Naive thymus-derived CD8-positive, alpha-beta T cell (primary cell): ENCODE data around the gene KIF17. TPM values are rescaled to one million over a fixed set of nuclear protein-coding genes. Genes with fewer than 3 reads are reported as not detected.

Experiments
- ATAC-seq, 2 donors: fragments of 150-1000 bp; cut with Tn5 transposase in 1 of 2; sonication (Bioruptor Pico), chemical (Tn5 transposase) in 1 of 2; 1 replicate in 1 of 2; 2 replicates in 1 of 2; pipeline ENCODE4 v1.10.0; 2021; ENCODE audit warnings: mild to moderate bottlenecking in 2 of 2, moderate library complexity in 2 of 2
- POLR2A ChIA-PET: fragments of 350-600 bp; sonication (Branson Sonifier 250); formaldehyde crosslinking; loops from one replicate; lab custom pipeline; 2021; ENCODE audit warnings: antibody characterized with exemption; lab: Charles Lee
- DNase-seq, 10 donors: peaks; one replicate each; pipeline versions ENCODE4 v3.0.0 to v3.0.0-alpha.2; 2020 to 2022
- H3K27ac Mint-ChIP-seq, 10 donors: one replicate each; pipeline ENCODE4 v1.8.0; 2020 to 2022; ENCODE audit warnings: mild to moderate bottlenecking in 10 of 10, mixed read lengths in 10 of 10, moderate library complexity in 4 of 10, inconsistent platforms in 1 of 10
- H3K27me3 Mint-ChIP-seq, 5 donors: one replicate each; pipeline ENCODE4 v1.8.0; 2021 to 2022; ENCODE audit warnings: mixed read lengths in 5 of 5
- H3K36me3 Mint-ChIP-seq, 3 donors: one replicate each; pipeline ENCODE4 v1.8.0; 2020 to 2022; ENCODE audit warnings: mixed read lengths in 3 of 3, mild to moderate bottlenecking in 2 of 3, inconsistent platforms in 1 of 3
- H3K4me1 Mint-ChIP-seq, 4 donors: one replicate each; pipeline ENCODE4 v1.8.0; 2021 to 2022; ENCODE audit warnings: mixed read lengths in 4 of 4
- H3K4me3 Mint-ChIP-seq, 10 donors: one replicate each; pipeline ENCODE4 v1.8.0; 2020 to 2022; ENCODE audit warnings: mild to moderate bottlenecking in 10 of 10, mixed read lengths in 10 of 10, moderate library complexity in 6 of 10, inconsistent platforms in 1 of 10
- H3K9me3 Mint-ChIP-seq, 9 donors: one replicate each; pipeline ENCODE4 v1.8.0; 2020 to 2022; ENCODE audit warnings: mixed read lengths in 9 of 9, mild to moderate bottlenecking in 3 of 9, inconsistent platforms in 1 of 9, moderate library complexity in 1 of 9
- polyA plus RNA-seq, 3 donors: library from polyadenylated mRNA; unstranded; fragments of 300-500 nt; fragmentation: Illumina TruSeq; gene quantifications; one replicate each; pipeline ENCODE4 v1.2.3, GENCODE V29; 2021
- total RNA-seq, 8 experiments: library from RNA in 2 of 8; stranded (reverse) in 2 of 8; gene quantifications; one replicate each; pipeline ENCODE4 v1.2.3 and lab custom pipeline; 2021 to 2026

KIF17 gene
- total and polyA plus RNA-seq, 5 experiments from 2014 or later = not detected

DNA sequence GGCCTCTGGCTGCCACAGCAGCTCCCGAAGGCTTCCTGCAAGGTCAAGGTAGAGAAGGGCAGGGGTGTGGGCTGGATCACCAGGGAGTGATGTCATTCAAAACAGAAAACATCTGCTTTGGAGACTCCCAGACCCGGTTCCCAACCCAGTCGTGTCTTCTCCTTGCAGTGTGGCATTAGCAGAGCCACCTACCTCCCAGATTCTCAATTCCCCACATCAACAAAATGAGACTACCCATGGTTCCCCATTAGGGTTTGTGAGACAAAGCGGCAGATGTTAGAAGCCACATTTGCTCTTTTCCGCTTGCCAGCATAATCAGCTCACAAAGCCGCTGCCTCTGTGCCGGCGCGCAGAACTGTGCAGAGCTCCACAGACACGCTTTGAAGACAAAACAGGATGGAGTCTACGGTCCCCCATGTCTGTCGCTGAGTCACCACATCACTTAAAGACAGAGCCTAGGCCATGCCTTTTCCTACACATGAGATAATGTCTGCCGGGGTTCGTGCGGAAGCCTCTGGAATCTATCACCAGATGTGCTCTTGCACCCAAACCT lies 12.5 kb downstream of the KIF17 start:
- no peaks in the 10 kb centered on the region for H3K36me3 Mint-ChIP-seq
- no peaks in the 10 kb centered on the region for H3K9me3 Mint-ChIP-seq
- no peaks in the 10 kb centered on the region for H3K4me1 Mint-ChIP-seq
- DNase-seq (no peak), ATAC-seq (peak in 1 of 2 donors; percentile 57)
- peaks cover 0 to 13% (median 2%) of the 10 kb centered on the region in 5 donors for H3K27me3 Mint-ChIP-seq
- no peak overlapping the region for H3K27ac Mint-ChIP-seq
- POLR2A ChIA-PET = no interaction called here
- no peak overlapping the region for H3K4me3 Mint-ChIP-seq

DNA sequence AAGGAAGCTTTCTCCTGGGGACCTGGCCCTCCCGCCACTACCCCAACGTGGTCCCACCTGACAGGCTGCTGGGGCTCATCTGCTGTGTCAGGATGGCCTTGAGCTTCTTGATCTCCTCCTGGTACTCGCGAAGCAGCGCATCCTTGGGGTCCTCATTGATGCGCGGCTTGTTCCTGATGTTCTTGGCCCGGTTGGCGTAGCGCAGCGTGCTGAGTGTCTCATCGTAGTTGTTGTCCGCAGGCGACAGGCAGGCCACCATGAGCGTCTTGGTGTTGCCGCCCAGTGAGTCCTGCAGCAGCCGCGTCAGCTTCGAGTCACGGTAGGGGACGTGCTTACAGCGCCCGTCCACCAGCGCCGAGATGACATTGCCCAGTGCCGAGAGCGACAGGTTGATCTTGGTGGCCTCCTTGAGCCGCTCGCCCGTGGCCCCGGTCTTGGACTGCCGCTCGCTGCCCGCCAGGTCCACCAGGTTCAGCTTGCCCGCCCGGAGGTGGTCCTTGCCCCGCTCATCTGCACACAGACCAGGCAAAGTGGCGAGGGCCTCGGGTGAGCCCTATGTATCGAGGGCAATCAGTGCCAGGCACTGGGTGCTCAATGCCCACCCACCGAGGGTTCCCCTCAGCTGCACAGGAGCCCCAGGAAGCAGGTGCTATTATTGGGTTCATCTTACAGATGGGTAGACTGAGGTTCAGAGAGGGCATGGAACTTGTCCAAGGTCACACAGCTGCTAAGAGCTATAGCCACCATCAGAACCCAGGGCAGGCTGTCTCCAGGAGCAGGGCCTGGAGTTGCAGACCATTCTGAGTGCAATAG lies 13.2 kb downstream of the KIF17 start:
- Mint-ChIP-seq H3K27ac (no peak overlapping the region), H3K4me3 (no peak overlapping the region), H3K4me1 (no peaks in the 10 kb centered on the region), H3K9me3 (no peaks in the 10 kb centered on the region), H3K36me3 (no peaks in the 10 kb centered on the region), H3K27me3 (peaks cover 0 to 8% (median 2%) of the 10 kb centered on the region in 5 donors)
- ATAC-seq = no peak
- POLR2A ChIA-PET = no interaction called here
- DNase-seq = no peak

DNA sequence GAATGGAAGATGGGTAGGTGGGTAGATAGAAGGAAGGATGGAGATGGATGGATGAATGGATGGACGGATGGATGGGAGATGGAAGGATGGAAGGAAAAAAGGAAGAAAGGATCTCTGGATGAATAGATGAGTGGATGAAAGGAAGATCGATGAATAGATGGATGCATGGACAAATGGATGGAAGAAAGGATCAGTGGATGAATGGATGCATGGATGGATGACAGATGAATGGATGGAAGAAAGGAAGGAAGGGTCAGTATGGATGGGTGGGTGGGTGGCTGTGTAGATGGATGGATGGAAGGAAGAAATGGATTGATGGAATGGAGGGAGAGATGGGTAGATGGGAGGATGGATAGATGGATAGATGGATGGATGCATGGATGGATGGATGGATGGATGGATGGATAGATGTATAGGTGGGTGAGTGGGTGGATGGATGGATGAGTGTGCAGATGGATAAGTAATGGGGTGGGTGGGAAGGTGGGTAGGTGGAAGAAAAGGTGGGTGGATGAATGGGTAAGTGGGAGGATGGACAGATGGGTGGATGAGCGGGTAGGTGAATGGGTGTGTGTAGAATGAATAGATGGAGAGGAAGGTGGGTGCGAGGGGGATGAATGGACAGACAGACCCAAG lies 14.6 kb downstream of the KIF17 start:
- Mint-ChIP-seq H3K27ac (peak overlapping the region in 2 of 10 donors; percentile 4 to 36), H3K9me3 (no peaks in the 10 kb centered on the region), H3K4me1 (no peaks in the 10 kb centered on the region), H3K4me3 (no peak overlapping the region), H3K27me3 (peaks cover 0 to 7% (median 2%) of the 10 kb centered on the region in 5 donors), H3K36me3 (no peaks in the 10 kb centered on the region)
- DNase-seq = no peak
- no peak for ATAC-seq
- POLR2A ChIA-PET = interaction anchor here (0.5 to 0.7 kb wide), 2 partner anchors 11 to 61 kb away, joined by 4 read pairs; no protein-coding TSS in a partner anchor

DNA sequence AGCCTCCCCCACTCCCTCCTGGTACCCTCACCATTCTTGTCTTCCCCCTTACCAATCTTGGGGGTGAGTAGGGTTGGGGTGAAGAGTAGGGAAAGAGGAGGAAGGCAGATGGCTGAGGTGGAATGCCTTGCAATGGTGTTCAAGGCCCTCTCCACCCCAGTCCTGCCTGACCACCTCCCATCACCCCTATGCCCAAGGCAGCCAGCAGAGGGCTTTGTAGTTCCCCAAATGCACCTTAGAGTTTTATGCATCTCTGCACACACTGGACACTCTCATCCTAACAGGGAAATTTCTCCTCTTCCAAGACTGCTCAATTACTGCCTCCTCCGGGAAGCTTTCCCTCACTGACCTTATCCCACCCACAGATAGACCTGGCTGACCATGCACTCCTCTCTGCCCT lies 15.4 kb downstream of the KIF17 start:
- Mint-ChIP-seq H3K4me3 (no peak overlapping the region), H3K4me1 (no peaks in the 10 kb centered on the region), H3K9me3 (no peaks in the 10 kb centered on the region), H3K36me3 (no peaks in the 10 kb centered on the region), H3K27ac (no peak overlapping the region), H3K27me3 (peaks cover 0 to 7% (median 2%) of the 10 kb centered on the region in 5 donors)
- POLR2A ChIA-PET = interaction anchor here (0.5 kb wide), 1 partner anchor 416 kb away, joined by 3 read pairs; no protein-coding TSS in a partner anchor
- DNase-seq = no peak
- ATAC-seq = no peak

DNA sequence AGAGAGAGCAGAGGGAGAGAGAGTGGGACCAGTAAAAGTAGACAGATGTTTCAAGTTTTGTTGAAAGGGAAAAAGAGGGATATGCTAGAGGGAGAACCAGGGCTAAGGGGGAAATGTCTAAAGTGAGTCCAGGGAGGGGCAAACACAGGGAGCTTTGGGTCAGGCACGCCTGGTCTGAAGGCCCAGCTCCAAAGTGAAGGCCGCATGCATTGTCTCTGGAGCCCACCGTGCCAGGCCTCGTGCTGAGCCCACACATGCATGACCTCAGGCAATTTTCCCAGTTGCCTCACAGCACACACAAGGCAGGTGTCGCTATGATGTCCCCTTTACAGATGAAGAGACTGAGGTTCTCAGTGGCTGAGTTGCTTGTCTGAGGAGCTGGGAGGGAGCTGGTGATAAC lies 16.0 kb downstream of the KIF17 start:
- POLR2A ChIA-PET = interaction anchor here (0.5 kb wide), 1 partner anchor 417 kb away, joined by 3 read pairs; no protein-coding TSS in a partner anchor
- no peak overlapping the region for H3K4me3 Mint-ChIP-seq
- H3K9me3 Mint-ChIP-seq = no peaks in the 10 kb centered on the region
- DNase-seq (no peak), ATAC-seq (no peak)
- peaks cover 0 to 2% (median under 1%) of the 10 kb centered on the region in 4 donors for H3K4me1 Mint-ChIP-seq
- H3K36me3 Mint-ChIP-seq = no peaks in the 10 kb centered on the region
- H3K27ac Mint-ChIP-seq = no peak overlapping the region
- peaks cover 0 to 7% (median 0%) of the 10 kb centered on the region in 5 donors for H3K27me3 Mint-ChIP-seq

DNA sequence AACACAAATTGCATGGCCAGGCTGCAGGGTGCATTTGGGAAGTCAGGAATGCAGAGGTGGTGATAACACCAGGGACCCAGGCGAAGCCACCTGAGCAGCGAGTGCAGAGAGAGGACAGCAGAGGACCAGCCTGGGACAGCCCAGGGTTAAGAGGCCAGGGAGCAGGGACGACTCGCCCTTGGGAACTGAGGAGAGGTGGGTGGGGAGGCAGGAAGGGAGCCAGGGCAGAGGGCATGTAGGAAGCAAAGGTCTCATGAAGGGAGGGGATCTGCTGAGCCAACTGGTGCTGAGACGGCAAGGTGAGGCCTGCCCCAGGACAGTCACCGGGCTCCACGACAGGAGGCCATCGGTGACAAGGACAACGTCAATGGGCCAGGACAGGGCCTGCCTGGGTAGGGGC lies 16.4 kb downstream of the KIF17 start:
- DNase-seq = no peak
- Mint-ChIP-seq H3K27ac (no peak overlapping the region), H3K4me1 (peaks cover 0 to 6% (median 2%) of the 10 kb centered on the region in 4 donors), H3K4me3 (no peak overlapping the region), H3K36me3 (no peaks in the 10 kb centered on the region), H3K9me3 (no peaks in the 10 kb centered on the region), H3K27me3 (peaks cover 0 to 7% (median 0%) of the 10 kb centered on the region in 5 donors)
- ATAC-seq = no peak
- POLR2A ChIA-PET = no interaction called here

DNA sequence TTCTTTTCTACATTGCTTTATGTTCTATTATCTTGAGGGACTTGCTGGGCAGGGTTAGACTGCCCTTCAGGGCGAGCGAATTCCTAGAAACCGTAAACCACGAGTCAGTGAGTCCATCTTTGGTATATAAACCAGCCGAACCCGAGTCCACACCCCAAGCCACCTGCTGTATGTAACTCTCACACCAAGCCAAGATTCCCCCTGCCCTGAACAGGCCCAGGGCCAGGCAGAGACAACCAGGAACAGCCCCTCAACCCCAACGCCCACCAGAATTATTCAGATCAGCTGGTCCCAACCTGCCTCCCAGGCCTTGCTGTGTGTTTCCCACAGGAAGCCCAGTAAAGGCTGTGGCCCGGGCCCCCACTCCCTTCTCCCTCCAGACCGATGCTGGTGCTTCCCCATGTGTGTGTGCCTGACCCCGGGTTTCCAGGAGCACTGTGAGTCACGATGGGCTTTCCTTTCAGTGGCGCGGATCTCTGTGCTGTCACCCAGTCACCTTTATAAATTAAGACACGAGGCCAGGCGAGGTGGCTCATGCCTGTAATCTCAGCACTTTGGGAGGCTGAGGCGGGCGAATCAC lies 17.1 kb downstream of the KIF17 start:
- POLR2A ChIA-PET = no interaction called here

DNA sequence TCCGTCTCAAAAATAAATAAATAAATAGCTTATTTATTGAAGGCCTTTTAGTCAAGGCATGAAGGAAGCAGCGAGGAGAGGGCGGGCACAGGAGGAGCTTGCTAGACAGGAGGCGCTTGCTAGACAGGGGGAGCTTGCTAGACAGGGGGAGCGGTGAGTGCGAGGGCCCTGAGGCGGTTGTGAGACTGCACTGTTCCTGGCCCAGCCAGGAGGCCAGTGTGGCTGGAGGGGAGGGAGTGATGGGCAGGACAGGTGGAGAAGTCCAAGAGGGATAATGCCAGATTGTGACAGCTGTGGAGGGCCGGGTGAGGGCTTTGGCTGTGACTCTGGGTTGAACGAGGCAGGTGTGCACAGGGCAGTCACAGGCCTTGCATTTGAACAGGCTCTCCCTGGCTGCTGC lies 18.2 kb downstream of the KIF17 start:
- Mint-ChIP-seq H3K36me3 (no peaks in the 10 kb centered on the region), H3K4me3 (no peak overlapping the region), H3K9me3 (no peaks in the 10 kb centered on the region), H3K27me3 (peaks cover 0 to 7% (median 0%) of the 10 kb centered on the region in 5 donors), H3K4me1 (peaks cover 4 to 11% (median 6%) of the 10 kb centered on the region in 4 donors), H3K27ac (peak overlapping the region in 1 of 10 donors; percentile 24)
- DNase-seq (peak in 1 of 10 donors; percentile 32), ATAC-seq (no peak)
- POLR2A ChIA-PET = no interaction called here

More for the DNA sequence above, 17.1 kb downstream of the KIF17 start:
- H3K4me1 Mint-ChIP-seq = peaks cover 4 to 11% (median 6%) of the 10 kb centered on the region in 4 donors
- no peaks in the 10 kb centered on the region for H3K9me3 Mint-ChIP-seq
- DNase-seq = no peak
- H3K27me3 Mint-ChIP-seq = peaks cover 0 to 7% (median 0%) of the 10 kb centered on the region in 5 donors
- H3K36me3 Mint-ChIP-seq = no peaks in the 10 kb centered on the region
- H3K4me3 Mint-ChIP-seq = no peak overlapping the region
- no peak for ATAC-seq
- H3K27ac Mint-ChIP-seq = no peak overlapping the region

DNA sequence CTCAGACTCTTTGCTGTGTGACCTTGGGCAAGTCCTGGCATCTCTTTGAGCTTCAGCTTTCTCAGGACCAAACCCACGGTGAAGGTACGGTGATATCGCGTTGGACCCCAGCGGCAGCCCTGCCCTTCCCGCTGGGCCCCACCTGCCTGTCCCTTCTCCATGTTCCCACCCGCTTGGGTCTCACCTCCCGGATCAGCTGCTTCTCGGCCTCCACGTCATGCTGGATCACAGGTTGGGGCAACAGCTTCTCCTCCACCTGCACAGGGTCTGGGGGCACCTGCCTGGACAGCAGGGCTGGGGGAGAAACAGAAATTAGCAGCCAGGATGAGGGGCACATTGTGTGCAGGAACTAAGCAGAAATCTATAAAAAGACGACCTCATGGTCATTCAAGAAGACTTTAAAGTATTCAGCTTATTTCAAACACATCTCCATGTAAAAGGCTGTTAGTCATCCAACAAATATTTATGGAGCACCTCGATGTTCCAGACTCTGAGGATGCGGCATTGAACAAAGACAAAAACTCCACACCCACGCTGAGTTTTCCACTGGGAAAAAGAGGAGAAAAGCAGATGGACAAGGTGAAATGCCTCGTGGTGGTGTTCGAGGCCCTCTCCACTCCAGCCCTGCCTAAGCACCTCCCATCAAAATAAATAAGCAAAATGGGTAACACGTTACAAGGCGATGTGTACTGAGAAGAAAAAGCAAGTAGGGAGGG lies 19.5 kb downstream of the KIF17 start:
- POLR2A ChIA-PET = no interaction called here
- Mint-ChIP-seq H3K4me3 (peak overlapping the region in 4 of 10 donors; percentile 18 to 33 (median 22)), H3K4me1 (peaks cover 4 to 11% (median 6%) of the 10 kb centered on the region in 4 donors), H3K9me3 (no peaks in the 10 kb centered on the region), H3K27me3 (peaks cover 0 to 5% (median 0%) of the 10 kb centered on the region in 5 donors), H3K36me3 (no peaks in the 10 kb centered on the region), H3K27ac (no peak overlapping the region)
- DNase-seq = peak in 1 of 10 donors; percentile 61
- no peak for ATAC-seq

DNA sequence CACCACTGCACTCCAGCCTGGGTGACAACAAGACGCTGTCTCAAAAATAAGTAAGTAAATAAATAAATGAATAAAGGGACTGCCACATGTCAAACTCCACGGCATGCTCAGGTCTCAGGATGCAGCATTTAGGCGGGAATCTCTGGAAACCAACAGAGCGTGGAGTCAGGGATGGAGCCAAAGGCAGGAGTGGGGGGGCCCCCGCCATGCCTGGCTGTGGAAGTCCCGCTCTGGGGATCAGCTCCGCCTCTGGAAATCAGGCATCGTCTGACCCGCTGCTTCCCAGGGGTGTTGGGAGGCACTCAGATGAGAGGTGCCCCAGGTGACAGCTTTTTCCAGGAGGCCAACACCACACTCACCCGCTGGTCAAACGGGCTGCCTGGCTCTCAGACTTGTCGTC lies 20.2 kb downstream of the KIF17 start:
- H3K36me3 Mint-ChIP-seq = no peaks in the 10 kb centered on the region
- H3K27ac Mint-ChIP-seq = no peak overlapping the region
- H3K4me3 Mint-ChIP-seq = peak overlapping the region in 2 of 10 donors; percentile 87 to 88
- H3K4me1 Mint-ChIP-seq = peaks cover 4 to 11% (median 6%) of the 10 kb centered on the region in 4 donors
- peak in 1 of 10 donors; percentile 36 for DNase-seq
- no peak for ATAC-seq
- no peaks in the 10 kb centered on the region for H3K9me3 Mint-ChIP-seq
- H3K27me3 Mint-ChIP-seq = peaks cover 0 to 3% (median 0%) of the 10 kb centered on the region in 5 donors
- POLR2A ChIA-PET = no interaction called here

DNA sequence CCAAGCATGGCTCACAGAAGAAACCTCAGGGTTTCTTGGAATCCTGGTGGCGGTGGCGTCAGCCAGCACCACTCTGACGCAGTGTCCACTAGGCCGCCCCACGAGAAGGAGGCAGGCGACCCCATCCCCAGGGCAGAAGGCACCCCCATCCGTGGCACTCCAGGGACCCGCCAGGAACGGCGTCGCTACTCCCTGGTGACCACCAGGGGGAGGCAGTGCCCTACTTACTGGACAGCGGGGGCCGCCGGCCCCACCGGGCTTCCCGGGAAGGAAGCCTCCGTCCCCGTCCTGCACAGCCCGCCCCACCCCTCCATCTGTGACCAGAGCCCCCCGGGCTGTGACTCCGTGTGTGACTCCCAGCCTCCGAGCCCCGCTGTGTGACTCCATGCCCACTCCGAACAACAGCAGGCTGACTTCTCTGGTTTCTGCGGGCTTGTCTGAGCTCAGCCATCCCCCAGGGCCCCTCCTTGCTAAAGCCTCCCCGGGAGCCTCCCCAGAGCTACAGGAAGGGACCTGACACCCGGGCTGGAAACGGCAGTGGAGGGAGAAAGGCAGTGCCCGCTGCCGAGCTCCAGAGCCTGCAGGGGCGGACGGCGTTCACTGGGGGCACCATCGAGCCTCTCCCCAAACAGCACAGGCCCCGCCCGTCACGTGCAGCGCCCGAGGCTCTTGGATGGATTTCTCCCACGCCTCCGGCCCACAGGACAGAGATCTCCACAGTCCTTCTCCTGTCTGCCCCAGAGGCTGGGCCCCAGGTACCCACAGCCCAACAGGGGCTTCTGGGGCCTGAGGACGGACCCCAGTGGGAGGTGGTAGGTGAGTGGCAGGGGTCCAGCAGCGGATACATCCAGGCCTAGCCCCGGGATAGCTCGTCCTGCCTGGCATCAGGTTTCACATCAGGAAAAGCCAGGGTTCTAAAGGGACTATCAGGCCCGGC lies 21.1 kb downstream of the KIF17 start:
- Mint-ChIP-seq H3K4me1 (peaks cover 4 to 11% (median 6%) of the 10 kb centered on the region in 4 donors), H3K36me3 (no peaks in the 10 kb centered on the region), H3K27ac (peak overlapping the region in 7 of 10 donors; percentile 17 to 89 (median 80)), H3K4me3 (peak overlapping the region; percentile 86 to 94 (median 88)), H3K9me3 (no peaks in the 10 kb centered on the region), H3K27me3 (peaks cover 0 to 3% (median 0%) of the 10 kb centered on the region in 5 donors)
- ATAC-seq = peak; percentile 96 to 97
- POLR2A ChIA-PET = interaction anchor here (0.7 to 0.9 kb wide), 2 partner anchors 90 to 496 kb away, joined by 3 to 4 read pairs; no protein-coding TSS in a partner anchor
- peak; percentile 51 to 83 (median 68) for DNase-seq
